HG03025 (cell line): ENCODE results near the gene NHLRC2.

Experiments
- ATAC-seq: cut with Tn5 transposase; IDR thresholded peaks from one replicate; pipeline ENCODE4 v1.9.1; 2021; ENCODE audit warnings: mild to moderate bottlenecking, moderate library complexity; ENCODE audit not compliant: unreplicated experiment, low FRiP score

The NHLRC2 gene

DNA sequence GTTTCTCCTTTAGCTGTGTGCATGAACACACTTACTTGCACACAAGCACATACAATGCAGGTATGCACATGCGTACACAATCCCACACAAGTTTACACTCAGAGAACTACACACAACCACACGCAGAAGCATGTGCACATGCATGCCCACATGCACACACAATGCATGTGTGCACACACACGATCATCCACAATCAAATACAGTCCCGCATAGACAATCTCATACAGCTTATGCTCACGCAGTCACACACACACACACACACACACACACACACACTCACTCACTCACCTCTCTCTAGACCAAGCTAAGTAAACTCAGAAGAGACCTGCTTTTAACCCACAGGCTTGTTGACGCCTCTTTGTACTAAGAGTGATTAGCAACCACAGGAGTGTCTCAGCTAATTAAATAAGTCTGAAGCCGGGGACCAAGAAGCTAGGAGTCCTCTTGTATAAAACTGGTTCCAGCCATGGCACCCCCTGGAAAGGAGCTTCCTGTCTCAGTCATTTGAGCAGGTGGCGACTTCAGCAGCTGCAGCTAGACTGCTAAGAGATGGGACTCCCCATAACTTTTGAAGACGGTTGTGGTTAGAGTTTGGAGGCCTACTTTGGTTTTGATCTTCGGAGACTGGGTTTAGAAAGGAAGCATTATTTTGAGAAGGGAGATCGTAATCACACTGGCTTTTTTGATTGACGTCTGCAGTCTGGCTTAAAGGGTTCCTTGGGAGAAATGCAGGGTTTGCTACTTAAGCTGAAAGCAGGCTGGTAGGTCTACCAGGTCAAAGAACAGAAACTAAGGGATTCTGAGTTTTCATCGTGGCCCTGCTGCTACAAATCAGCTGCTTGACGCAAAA is 106.9 kb downstream of the NHLRC2 start:
- ATAC-seq = peak; percentile 74

DNA sequence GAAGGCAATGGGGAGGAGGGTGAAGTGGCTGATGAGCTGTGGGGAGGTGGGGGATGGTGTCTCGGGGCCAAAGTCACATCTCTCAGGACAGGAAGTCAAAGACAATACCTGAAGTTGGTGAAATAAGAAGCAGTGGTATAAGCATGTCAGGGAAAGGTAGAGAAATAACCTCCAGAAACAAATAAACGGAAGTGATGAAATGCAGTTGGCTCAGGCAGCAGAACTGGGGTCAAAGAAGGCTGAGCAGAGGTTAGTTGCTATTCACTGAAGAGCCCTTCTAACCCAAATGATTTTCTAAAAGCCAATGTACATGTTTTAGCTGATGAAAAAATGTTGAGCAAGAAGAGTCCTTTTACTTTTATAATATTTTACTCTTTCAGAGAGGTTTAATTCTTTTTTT is 110.6 kb downstream of the NHLRC2 start:
- no peak for ATAC-seq

- ATAC-seq = no peak
Measured at GRCh38 chr10:113965683-113966082, 111.2 kb downstream of the NHLRC2 start.
